Activated B cell treated with CpG ODN at 0.5 μM for 24 hours (primary cell): ENCODE measurements around the gene SCN8A. TPM values are rescaled to one million over a fixed set of nuclear protein-coding genes. Genes with fewer than 3 reads are reported as not detected.

Experiments
- ATAC-seq: fragments of 200-7000 bp; cut with Tn5 transposase; one replicate; pipeline ENCODE4 v1.10.0; 2021; ENCODE audit warnings: low read depth, mild to moderate bottlenecking, moderate library complexity
- CTCF ChIA-PET: fragments of 350-600 bp; sonication (Branson Sonifier 250); formaldehyde crosslinking; loops from one replicate; lab custom pipeline; 2021; ENCODE audit warnings: antibody characterized with exemption; lab: Charles Lee
- POLR2A ChIA-PET: fragments of 350-600 bp; sonication (Branson Sonifier 250); formaldehyde crosslinking; loops from one replicate; lab custom pipeline; 2021; ENCODE audit warnings: antibody characterized with exemption; lab: Charles Lee
- DNase-seq: peaks from one replicate; pipeline ENCODE4 v3.0.0; 2022
- H3K27ac Mint-ChIP-seq: one replicate; pipeline ENCODE4 v1.8.0; 2020; ENCODE audit warnings: mixed read lengths
- H3K27me3 Mint-ChIP-seq: one replicate; pipeline ENCODE4 v1.8.0; 2021; ENCODE audit warnings: mixed read lengths
- H3K36me3 Mint-ChIP-seq: one replicate; pipeline ENCODE4 v1.8.0; 2021; ENCODE audit warnings: low read depth, mixed read lengths
- H3K4me1 Mint-ChIP-seq: one replicate; pipeline ENCODE4 v1.8.0; 2021; ENCODE audit warnings: mixed read lengths
- H3K4me3 Mint-ChIP-seq: one replicate; pipeline ENCODE4 v1.8.0; 2020; ENCODE audit warnings: mild to moderate bottlenecking, mixed read lengths
- H3K9me3 Mint-ChIP-seq: one replicate; pipeline ENCODE4 v1.8.0; 2020; ENCODE audit warnings: mixed read lengths
- intact Hi-C: fragments of 100-400 bp; cut with micrococcal nuclease; formaldehyde crosslinking; loops from one replicate; pipeline ENCODE4 v1.15.1; 2024
- total RNA-seq: library from RNA; stranded (reverse); gene quantifications from 2 replicates; pipeline ENCODE4 v1.2.3, GENCODE V29; 2022
- TF ChIP-seq, protein P1 (sequence below): fragments of 200-600 bp; IDR thresholded peaks from one replicate; pipeline ENCODE4 v1.8.0; 2022; ENCODE audit warnings: antibody characterized with exemption, mild to moderate bottlenecking

The SCN8A gene
- total RNA-seq, 1 donor from 2014 or later, result 0.86 TPM

DNA sequence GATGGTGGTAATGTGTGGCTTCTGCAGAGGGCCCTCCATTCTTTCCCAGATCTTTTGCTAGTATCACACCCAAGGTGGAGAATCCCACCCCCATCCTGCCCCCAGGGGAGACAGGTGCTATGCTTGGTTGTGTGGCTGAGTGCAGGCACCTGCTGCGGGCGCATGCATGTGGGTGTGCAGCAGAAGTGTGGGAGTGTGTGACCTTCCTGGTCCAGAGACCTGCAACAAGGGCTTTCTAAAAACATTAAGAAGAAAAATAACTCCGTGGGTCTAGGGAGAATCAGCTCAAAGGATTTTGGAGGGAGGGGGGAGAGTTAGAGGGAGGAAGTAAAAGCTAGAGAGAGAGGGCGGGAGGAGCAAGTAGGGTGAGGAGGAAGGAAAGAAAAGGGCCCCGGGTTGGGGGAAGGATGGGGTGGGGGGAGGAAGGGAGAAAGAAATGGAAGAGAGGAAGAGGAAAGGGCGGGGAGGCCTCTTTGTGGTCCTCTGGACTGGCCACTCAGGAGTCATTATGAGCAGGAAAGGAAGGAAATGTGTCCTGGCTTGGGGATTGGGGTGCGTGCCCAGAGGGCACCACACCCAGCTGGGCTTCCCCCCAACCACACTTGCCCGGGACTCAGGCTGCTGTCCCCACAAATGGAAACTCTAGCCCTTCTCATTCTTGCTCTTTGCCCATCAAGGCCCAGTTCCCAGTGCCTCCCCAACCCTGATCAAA lies 260.5 kb downstream of the SCN8A start:
- ATAC-seq (no peak), DNase-seq (no peak)
- H3K27me3 Mint-ChIP-seq, result peaks cover 45% of the 10 kb centered on the region
- POLR2A ChIA-PET, result no interaction called here
- intact Hi-C loops, result no loop called here
- H3K9me3 Mint-ChIP-seq, result no peaks in the 10 kb centered on the region
- TF ChIP-seq, protein P1, sequence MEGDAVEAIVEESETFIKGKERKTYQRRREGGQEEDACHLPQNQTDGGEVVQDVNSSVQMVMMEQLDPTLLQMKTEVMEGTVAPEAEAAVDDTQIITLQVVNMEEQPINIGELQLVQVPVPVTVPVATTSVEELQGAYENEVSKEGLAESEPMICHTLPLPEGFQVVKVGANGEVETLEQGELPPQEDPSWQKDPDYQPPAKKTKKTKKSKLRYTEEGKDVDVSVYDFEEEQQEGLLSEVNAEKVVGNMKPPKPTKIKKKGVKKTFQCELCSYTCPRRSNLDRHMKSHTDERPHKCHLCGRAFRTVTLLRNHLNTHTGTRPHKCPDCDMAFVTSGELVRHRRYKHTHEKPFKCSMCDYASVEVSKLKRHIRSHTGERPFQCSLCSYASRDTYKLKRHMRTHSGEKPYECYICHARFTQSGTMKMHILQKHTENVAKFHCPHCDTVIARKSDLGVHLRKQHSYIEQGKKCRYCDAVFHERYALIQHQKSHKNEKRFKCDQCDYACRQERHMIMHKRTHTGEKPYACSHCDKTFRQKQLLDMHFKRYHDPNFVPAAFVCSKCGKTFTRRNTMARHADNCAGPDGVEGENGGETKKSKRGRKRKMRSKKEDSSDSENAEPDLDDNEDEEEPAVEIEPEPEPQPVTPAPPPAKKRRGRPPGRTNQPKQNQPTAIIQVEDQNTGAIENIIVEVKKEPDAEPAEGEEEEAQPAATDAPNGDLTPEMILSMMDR, result no peak
- H3K4me3 Mint-ChIP-seq, result no peak overlapping the region
- H3K27ac Mint-ChIP-seq, result no peak overlapping the region
- no peaks in the 10 kb centered on the region for H3K36me3 Mint-ChIP-seq
- CTCF ChIA-PET, result no interaction called here
- H3K4me1 Mint-ChIP-seq, result peaks cover 12% of the 10 kb centered on the region

DNA sequence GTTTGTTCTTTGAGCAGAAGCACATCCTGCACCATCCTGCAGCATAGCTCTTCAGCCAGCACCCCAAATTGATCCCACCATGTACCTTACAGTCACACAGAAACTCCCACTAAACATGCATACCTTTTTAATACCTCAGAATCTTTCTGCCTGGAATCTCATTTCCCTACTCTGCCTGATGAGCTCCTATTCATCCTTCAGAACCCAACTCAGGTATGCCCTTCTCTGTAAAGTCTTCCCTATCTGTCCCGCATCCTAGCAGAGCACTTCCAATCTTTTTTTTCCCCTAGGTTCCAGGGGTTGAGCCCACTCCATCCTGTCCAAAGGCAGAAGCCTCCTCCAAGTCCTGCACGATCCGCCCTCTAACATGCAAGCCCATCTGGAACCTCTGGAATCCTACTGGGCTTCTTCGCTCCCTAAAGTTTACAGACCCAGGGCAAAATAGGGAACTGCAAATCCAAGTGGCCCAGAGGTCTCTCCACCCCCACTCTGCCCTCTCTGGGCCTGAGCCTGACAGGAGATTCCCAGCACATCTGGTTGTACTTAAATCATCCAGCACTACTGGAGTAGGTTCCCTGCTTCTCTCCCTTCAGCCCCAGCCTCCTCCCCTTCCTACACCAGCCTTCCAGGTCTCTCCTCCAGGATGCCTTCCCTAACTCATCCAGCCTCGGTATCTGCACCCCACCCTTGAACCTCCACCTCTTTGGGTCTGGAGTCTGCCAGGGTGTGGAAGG lies 261.5 kb downstream of the SCN8A start:
- H3K4me1 Mint-ChIP-seq, result peaks cover 9% of the 10 kb centered on the region
- ChIA-PET POLR2A (no interaction called here), CTCF (no interaction called here)
- ATAC-seq (no peak), DNase-seq (no peak)
- TF ChIP-seq, protein P1, result no peak
- H3K36me3 Mint-ChIP-seq, result no peaks in the 10 kb centered on the region
- H3K9me3 Mint-ChIP-seq, result no peaks in the 10 kb centered on the region
- no peak overlapping the region for H3K27ac Mint-ChIP-seq
- intact Hi-C loops, result no loop called here
- H3K27me3 Mint-ChIP-seq, result peaks cover 46% of the 10 kb centered on the region
- H3K4me3 Mint-ChIP-seq, result no peak overlapping the region

GRCh38 chr12:51855586-51856428 lies 264.8 kb downstream of the SCN8A start:
- DNase-seq (no peak), ATAC-seq (no peak)
- intact Hi-C loops, result no loop called here
- no peak overlapping the region for H3K27ac Mint-ChIP-seq
- peaks cover 41% of the 10 kb centered on the region for H3K27me3 Mint-ChIP-seq
- ChIA-PET CTCF (no interaction called here), POLR2A (no interaction called here)
- H3K4me3 Mint-ChIP-seq, result no peak overlapping the region
- H3K9me3 Mint-ChIP-seq, result no peaks in the 10 kb centered on the region
- H3K4me1 Mint-ChIP-seq, result peaks cover 6% of the 10 kb centered on the region
- TF ChIP-seq, protein P1, result no peak
- H3K36me3 Mint-ChIP-seq, result no peaks in the 10 kb centered on the region

GRCh38 chr12:51860986-51861385 lies 270.0 kb downstream of the SCN8A start:
- DNase-seq, result no peak
- Mint-ChIP-seq H3K27me3 (peaks cover 46% of the 10 kb centered on the region), H3K9me3 (no peaks in the 10 kb centered on the region), H3K27ac (no peak overlapping the region), H3K4me3 (no peak overlapping the region), H3K36me3 (no peaks in the 10 kb centered on the region), H3K4me1 (peaks cover 11% of the 10 kb centered on the region)
- no peak for ATAC-seq
- ChIA-PET POLR2A (no interaction called here), CTCF (no interaction called here)
- intact Hi-C loops, result no loop called here
- TF ChIP-seq, protein P1, result no peak

Other genes with a start within 250 kb of the SCN8A start
- gene CELA1, start 244.6 kb upstream of the SCN8A start, total RNA-seq, result not detected in 2 replicates
- gene GALNT6, start 199.8 kb upstream of the SCN8A start, total RNA-seq, result 23.8 and 24.4 TPM in 2 replicates
- 5.2 and 5.8 TPM in 2 replicates for gene SLC4A8, start 166.4 kb upstream of the SCN8A start, total RNA-seq